Activated CD4-positive, alpha-beta T cell treated with anti-CD3 and anti-CD28 coated beads, Interleukin-2, amount 10 ng/mL, durations not matched to agents 7 days and 5 days (primary cell): ENCODE data around the gene PFN1. TPM values are rescaled to one million over a fixed set of nuclear protein-coding genes. Genes with fewer than 3 reads are reported as not detected.

Experiments
- CTCF ChIA-PET: fragments of 350-600 bp; sonication (Branson Sonifier 250); formaldehyde crosslinking; loops from one replicate; lab custom pipeline; 2021; ENCODE audit warnings: antibody characterized with exemption; lab: Charles Lee
- POLR2A ChIA-PET: fragments of 350-600 bp; sonication (Branson Sonifier 250); formaldehyde crosslinking; loops from one replicate; lab custom pipeline; 2021; ENCODE audit warnings: antibody characterized with exemption; lab: Charles Lee
- DNase-seq: peaks from one replicate; pipeline ENCODE4 v3.0.0-alpha.2; 2020
- H3K27ac Mint-ChIP-seq: one replicate; pipeline ENCODE4 v1.8.0; 2021; ENCODE audit warnings: mild to moderate bottlenecking, moderate library complexity, mixed read lengths
- H3K27me3 Mint-ChIP-seq: one replicate; pipeline ENCODE4 v1.8.0; 2021; ENCODE audit warnings: mixed read lengths
- H3K36me3 Mint-ChIP-seq: one replicate; pipeline ENCODE4 v1.8.0; 2021; ENCODE audit warnings: low read depth, mixed read lengths
- H3K4me1 Mint-ChIP-seq: one replicate; pipeline ENCODE4 v1.8.0; 2021; ENCODE audit warnings: mixed read lengths
- H3K4me3 Mint-ChIP-seq: one replicate; pipeline ENCODE4 v1.8.0; 2021; ENCODE audit warnings: mild to moderate bottlenecking, moderate library complexity, mixed read lengths
- H3K9me3 Mint-ChIP-seq: one replicate; pipeline ENCODE4 v1.8.0; 2021; ENCODE audit warnings: mixed read lengths
- microRNA-seq: library from miRNA; unstranded; fragments of <30 nt; microRNA quantifications from one replicate; pipeline ENCODE4 v1.2.0, GENCODE V29; 2021; ENCODE audit warnings: borderline microRNAs expressed, borderline replicate concordance
- total RNA-seq, 2 experiments: library from RNA; stranded (reverse); gene quantifications; one replicate each; pipeline ENCODE4 v1.2.3, GENCODE V29; 2021

PFN1 gene
- total RNA-seq, 2 experiments from 2014 or later: 2,428 to 2,438 TPM

DNA sequence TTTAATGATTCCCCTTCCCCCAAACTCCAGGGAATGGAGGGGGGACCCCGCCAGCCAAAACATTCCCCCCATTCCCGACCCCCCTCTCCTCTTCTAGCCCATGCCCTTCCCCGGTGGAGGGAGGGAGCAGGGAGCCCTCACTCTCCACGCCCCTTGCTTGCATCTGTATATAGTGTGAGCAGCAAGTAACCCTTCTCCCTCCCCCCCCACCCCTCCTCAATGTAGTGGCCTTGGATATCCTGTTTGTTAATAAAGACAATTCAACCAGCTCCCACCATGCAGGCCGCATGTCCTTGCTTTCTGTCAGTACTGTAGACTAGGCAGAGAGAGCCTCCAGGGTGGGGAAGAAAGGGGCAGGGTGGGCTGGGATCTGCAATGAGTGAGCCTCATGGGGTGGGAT is 50.5 kb downstream of the PFN1 start:
- ChIA-PET POLR2A (no interaction called here), CTCF (no interaction called here)
- Mint-ChIP-seq H3K36me3 (peaks cover 13% of the 10 kb centered on the region), H3K27ac (no peak overlapping the region), H3K4me1 (peaks cover 30% of the 10 kb centered on the region), H3K27me3 (peaks cover 10% of the 10 kb centered on the region), H3K4me3 (no peak overlapping the region), H3K9me3 (no peaks in the 10 kb centered on the region)
- no peak for DNase-seq

GRCh38 chr17:4897198-4897687 is 51.1 kb downstream of the PFN1 start:
- CTCF ChIA-PET: interaction anchor here (1.7 kb wide), 1 partner anchor 188 kb away, joined by 4 read pairs; the partner anchor contains the start of gene ARRB2
- peaks cover 13% of the 10 kb centered on the region for H3K36me3 Mint-ChIP-seq
- peaks cover 10% of the 10 kb centered on the region for H3K27me3 Mint-ChIP-seq
- no peaks in the 10 kb centered on the region for H3K9me3 Mint-ChIP-seq
- POLR2A ChIA-PET: no interaction called here
- H3K4me3 Mint-ChIP-seq: no peak overlapping the region
- no peak overlapping the region for H3K27ac Mint-ChIP-seq
- no peak for DNase-seq
- peaks cover 25% of the 10 kb centered on the region for H3K4me1 Mint-ChIP-seq

GRCh38 chr17:4896332-4897197 is 51.8 kb downstream of the PFN1 start:
- H3K9me3 Mint-ChIP-seq: no peaks in the 10 kb centered on the region
- CTCF ChIA-PET: interaction anchor here (0.8 to 1.7 kb wide), 2 partner anchors 13 to 187 kb away, joined by 3 to 4 read pairs; partner anchors contain the start of gene ARRB2
- H3K4me3 Mint-ChIP-seq: no peak overlapping the region
- H3K36me3 Mint-ChIP-seq: peaks cover 13% of the 10 kb centered on the region
- H3K27ac Mint-ChIP-seq: no peak overlapping the region
- H3K4me1 Mint-ChIP-seq: peaks cover 22% of the 10 kb centered on the region
- H3K27me3 Mint-ChIP-seq: peaks cover 10% of the 10 kb centered on the region
- POLR2A ChIA-PET: no interaction called here
- no peak for DNase-seq

- peaks cover 8% of the 10 kb centered on the region for H3K27me3 Mint-ChIP-seq
- ChIA-PET CTCF (interaction anchor here (0.6 to 1.7 kb wide), 3 partner anchors 13 to 186 kb away, joined by 3 to 4 read pairs (median 3); partner anchors contain the start of gene ARRB2), POLR2A (no interaction called here)
- H3K4me1 Mint-ChIP-seq: peaks cover 15% of the 10 kb centered on the region
- DNase-seq: no peak
- no peak overlapping the region for H3K4me3 Mint-ChIP-seq
- peaks cover 15% of the 10 kb centered on the region for H3K36me3 Mint-ChIP-seq
- no peak overlapping the region for H3K27ac Mint-ChIP-seq
- H3K9me3 Mint-ChIP-seq: no peaks in the 10 kb centered on the region
Observed at GRCh38 chr17:4895657-4896331, 52.5 kb downstream of the PFN1 start.

Small RNA genes within 50 kb of the gene (microRNA-seq; reads per million reads assigned to microRNA genes)
- gene MIR6864 (0.63 reads per million), gene MIR6865 (0.63 reads per million)

Other genes starting within 250 kb of the PFN1 start
- 10 to 100 TPM; 61.6 to 73.2 TPM for gene PELP1, start 244.4 kb downstream of the PFN1 start, total RNA-seq
- 100 to 1,000 TPM; 323 to 336 TPM for gene ARRB2, start 237.9 kb downstream of the PFN1 start, total RNA-seq
- 10 to 100 TPM; 19.6 to 23.6 TPM for gene MED11, start 217.1 kb downstream of the PFN1 start, total RNA-seq
- under 1 TPM in 1 of 2 experiments, not detected in 1; 0.07 TPM for gene ZMYND15, start 208.7 kb downstream of the PFN1 start, total RNA-seq
- gene CXCL16, start 208.6 kb downstream of the PFN1 start, total RNA-seq: 1 to 10 TPM in 1 of 2 experiments, under 1 TPM in 1; 0.94 to 1.6 TPM
- not detected for gene TM4SF5, start 176.6 kb downstream of the PFN1 start, total RNA-seq
- gene VMO1, start 162.2 kb downstream of the PFN1 start, total RNA-seq: under 1 TPM in 1 of 2 experiments, not detected in 1; 0.32 TPM
- not detected for gene GLTPD2, start 159.6 kb downstream of the PFN1 start, total RNA-seq
- gene PSMB6, start 152.4 kb downstream of the PFN1 start, total RNA-seq: 100 to 1,000 TPM in 1 of 2 experiments, 10 to 100 TPM in 1; 95.3 to 115 TPM
- 10 to 100 TPM; 16.6 to 17.3 TPM for gene PLD2, start 141.4 kb downstream of the PFN1 start, total RNA-seq
- 100 to 1,000 TPM; 112 to 133 TPM for gene MINK1, start 115.2 kb downstream of the PFN1 start, total RNA-seq
- under 1 TPM; 0.77 to 0.92 TPM for gene C17orf107, start 49.0 kb downstream of the PFN1 start, total RNA-seq
- gene CHRNE, start 45.4 kb downstream of the PFN1 start, total RNA-seq: under 1 TPM; 0.25 to 0.42 TPM
- gene GP1BA, start 16.3 kb downstream of the PFN1 start, total RNA-seq: not detected
- gene SLC25A11, start 8.5 kb downstream of the PFN1 start, total RNA-seq: 10 to 100 TPM; 73.0 to 75.3 TPM
- 100 to 1,000 TPM; 254 to 273 TPM for gene RNF167, start 8.3 kb downstream of the PFN1 start, total RNA-seq
- 10 to 100 TPM; 44.9 to 54.8 TPM for gene ENO3, start 2.6 kb upstream of the PFN1 start, total RNA-seq
- gene SPAG7, start 19.3 kb upstream of the PFN1 start, total RNA-seq: 10 to 100 TPM; 47.7 to 53.6 TPM
- gene CAMTA2, start 39.1 kb upstream of the PFN1 start, total RNA-seq: 10 to 100 TPM; 58.2 to 62.7 TPM
- gene INCA1, start 49.0 kb upstream of the PFN1 start, total RNA-seq: under 1 TPM; 0.35 to 0.50 TPM
- 10 to 100 TPM; 36.6 to 48.8 TPM for gene KIF1C, start 49.4 kb upstream of the PFN1 start, total RNA-seq
- gene SLC52A1, start 86.9 kb upstream of the PFN1 start, total RNA-seq: under 1 TPM; 0.48 to 0.82 TPM
- gene ZFP3, start 129.9 kb upstream of the PFN1 start, total RNA-seq: 1 to 10 TPM; 6.5 to 7.5 TPM
- gene ZNF232, start 163.3 kb upstream of the PFN1 start, total RNA-seq: 10 to 100 TPM in 1 of 2 experiments, 1 to 10 TPM in 1; 9.3 to 12.0 TPM
- under 1 TPM; 0.05 to 0.06 TPM for gene USP6, start 167.5 kb upstream of the PFN1 start, total RNA-seq
- gene ZNF594, start 243.3 kb upstream of the PFN1 start, total RNA-seq: 10 to 100 TPM; 11.3 to 11.6 TPM